ENCODE measurements around the gene IGF1.

The IGF1 gene

DNA sequence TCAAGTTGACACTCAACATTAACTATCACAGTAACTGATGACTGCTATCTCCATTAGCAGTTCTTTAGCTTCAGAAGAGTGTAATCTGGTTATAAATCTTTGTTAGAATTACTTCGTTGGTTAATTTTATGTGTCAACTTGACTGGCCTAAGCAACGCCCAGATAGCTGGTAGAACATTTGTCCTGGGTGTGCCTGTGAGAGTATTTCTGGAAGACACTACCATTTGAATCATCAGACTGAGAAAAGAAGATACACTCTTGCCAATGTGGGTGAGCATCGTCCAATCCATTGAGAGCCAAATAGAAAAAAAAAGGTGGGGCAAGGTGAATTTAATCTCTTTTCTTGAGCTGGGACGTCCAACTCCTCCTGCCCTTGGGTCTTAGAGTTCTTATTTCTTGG lies 129.0 kb downstream of the IGF1 start:
- H3K4me1 ChIP-seq (ENCODE audit: insufficient read depth, low read length): no peaks in the 10 kb centered on the region

DNA sequence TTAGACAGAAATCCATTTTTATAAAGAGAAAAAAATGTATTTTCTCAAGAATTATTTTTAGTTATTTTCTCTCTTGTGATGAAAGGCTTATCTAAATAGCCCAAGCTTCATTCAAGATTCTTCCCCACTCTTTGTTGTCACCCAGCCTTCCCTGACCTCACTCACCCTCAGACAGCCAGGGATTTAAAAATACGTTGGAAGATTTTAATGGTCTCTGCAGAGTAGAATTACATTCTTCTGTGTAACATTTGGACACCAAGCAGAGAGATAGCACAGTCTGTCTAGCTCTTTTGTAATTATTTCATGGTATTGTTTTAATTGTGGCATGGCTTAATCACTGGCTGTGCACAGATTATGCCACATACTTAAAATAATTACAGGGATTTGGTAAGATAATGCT lies 130.3 kb downstream of the IGF1 start:
- Histone ChIP-seq H3K9me3 (ENCODE audit: insufficient read depth, low read length, severe bottlenecking) (peaks cover 7% of the 10 kb centered on the region), H4K20me1 (ENCODE audit: insufficient read depth, low read length) (no peaks in the 10 kb centered on the region), H3K9ac (ENCODE audit: low read depth, low read length) (no peak overlapping the region), H3K36me3 (ENCODE audit: insufficient read depth, low read length) (no peaks in the 10 kb centered on the region), H3K4me2 (ENCODE audit: insufficient read depth, low read length) (no peak overlapping the region), H3K27me3 (ENCODE audit: insufficient read depth, low read length, poor library complexity) (no peaks in the 10 kb centered on the region), H3K4me1 (ENCODE audit: insufficient read depth, low read length) (no peaks in the 10 kb centered on the region), H2AFZ (ENCODE audit: low read depth, low read length) (no peak overlapping the region), H3K4me3 (ENCODE audit: low read depth in 1 of 2, low read length in 2 of 2) (no peak overlapping the region), H3K79me2 (ENCODE audit: insufficient read depth, low read length) (no peaks in the 10 kb centered on the region), H3K27ac (ENCODE audit: low read length) (no peak overlapping the region)
- DNase-seq: no peak
- TF ChIP-seq EZH2 (IDR thresholded peaks at IDR 0.05; ENCODE audit: borderline replicate concordance, low read depth, low read length, severe bottlenecking): no peak
- TF ChIP-seq, protein P1, sequence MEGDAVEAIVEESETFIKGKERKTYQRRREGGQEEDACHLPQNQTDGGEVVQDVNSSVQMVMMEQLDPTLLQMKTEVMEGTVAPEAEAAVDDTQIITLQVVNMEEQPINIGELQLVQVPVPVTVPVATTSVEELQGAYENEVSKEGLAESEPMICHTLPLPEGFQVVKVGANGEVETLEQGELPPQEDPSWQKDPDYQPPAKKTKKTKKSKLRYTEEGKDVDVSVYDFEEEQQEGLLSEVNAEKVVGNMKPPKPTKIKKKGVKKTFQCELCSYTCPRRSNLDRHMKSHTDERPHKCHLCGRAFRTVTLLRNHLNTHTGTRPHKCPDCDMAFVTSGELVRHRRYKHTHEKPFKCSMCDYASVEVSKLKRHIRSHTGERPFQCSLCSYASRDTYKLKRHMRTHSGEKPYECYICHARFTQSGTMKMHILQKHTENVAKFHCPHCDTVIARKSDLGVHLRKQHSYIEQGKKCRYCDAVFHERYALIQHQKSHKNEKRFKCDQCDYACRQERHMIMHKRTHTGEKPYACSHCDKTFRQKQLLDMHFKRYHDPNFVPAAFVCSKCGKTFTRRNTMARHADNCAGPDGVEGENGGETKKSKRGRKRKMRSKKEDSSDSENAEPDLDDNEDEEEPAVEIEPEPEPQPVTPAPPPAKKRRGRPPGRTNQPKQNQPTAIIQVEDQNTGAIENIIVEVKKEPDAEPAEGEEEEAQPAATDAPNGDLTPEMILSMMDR (IDR thresholded peaks at IDR 0.05; ENCODE audit: borderline replicate concordance, extremely low read depth, low read length, poor library complexity, severe bottlenecking): no peak
- ATAC-seq (ENCODE audit: insufficient read depth, low read depth): no peak

More for the DNA sequence above, 129.0 kb downstream of the IGF1 start:
- no peak overlapping the region for H3K4me2 ChIP-seq (ENCODE audit: insufficient read depth, low read length)
- H3K9me3 ChIP-seq (ENCODE audit: insufficient read depth, low read length, severe bottlenecking): peaks cover 7% of the 10 kb centered on the region
- DNase-seq (no peak), ATAC-seq (ENCODE audit: insufficient read depth, low read depth) (no peak)
- H4K20me1 ChIP-seq (ENCODE audit: insufficient read depth, low read length): no peaks in the 10 kb centered on the region
- no peak for TF ChIP-seq EZH2 (IDR thresholded peaks at IDR 0.05; ENCODE audit: borderline replicate concordance, low read depth, low read length, severe bottlenecking)
- TF ChIP-seq, protein P1 (IDR thresholded peaks at IDR 0.05; ENCODE audit: borderline replicate concordance, extremely low read depth, low read length, poor library complexity, severe bottlenecking): no peak
- no peaks in the 10 kb centered on the region for H3K27me3 ChIP-seq (ENCODE audit: insufficient read depth, low read length, poor library complexity)
- no peak overlapping the region for H3K4me3 ChIP-seq (ENCODE audit: low read depth in 1 of 2, low read length in 2 of 2)
- no peak overlapping the region for H2AFZ ChIP-seq (ENCODE audit: low read depth, low read length)
- H3K36me3 ChIP-seq (ENCODE audit: insufficient read depth, low read length): no peaks in the 10 kb centered on the region
- H3K79me2 ChIP-seq (ENCODE audit: insufficient read depth, low read length): no peaks in the 10 kb centered on the region
- no peak overlapping the region for H3K27ac ChIP-seq (ENCODE audit: low read length)
- no peak overlapping the region for H3K9ac ChIP-seq (ENCODE audit: low read depth, low read length)

DNA sequence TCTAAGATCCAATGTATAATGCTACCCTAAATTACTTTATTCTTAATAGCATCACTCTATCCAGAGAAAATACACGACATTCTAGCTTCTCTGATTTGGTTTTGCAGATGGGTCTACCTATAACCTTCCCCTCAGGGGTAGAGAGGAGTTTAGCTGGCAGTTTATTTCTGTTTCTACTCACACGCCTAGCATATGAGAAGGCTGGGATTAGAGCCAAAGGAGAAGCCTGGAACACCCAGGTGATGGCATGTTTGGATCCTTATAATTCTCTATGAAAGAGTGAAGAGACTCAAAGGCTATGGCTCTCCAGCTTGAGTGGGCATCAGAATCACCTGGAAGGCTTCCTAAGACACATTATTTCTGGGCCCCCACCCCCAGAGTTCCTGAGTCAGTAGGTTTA lies 131.3 kb downstream of the IGF1 start:
- Histone ChIP-seq H3K4me3 (ENCODE audit: low read depth in 1 of 2, low read length in 2 of 2) (no peak overlapping the region), H3K27me3 (ENCODE audit: insufficient read depth, low read length, poor library complexity) (no peaks in the 10 kb centered on the region), H3K4me2 (ENCODE audit: insufficient read depth, low read length) (no peak overlapping the region), H2AFZ (ENCODE audit: low read depth, low read length) (no peak overlapping the region), H4K20me1 (ENCODE audit: insufficient read depth, low read length) (no peaks in the 10 kb centered on the region), H3K9ac (ENCODE audit: low read depth, low read length) (no peak overlapping the region), H3K27ac (ENCODE audit: low read length) (no peak overlapping the region), H3K9me3 (ENCODE audit: insufficient read depth, low read length, severe bottlenecking) (peaks cover 1% of the 10 kb centered on the region), H3K36me3 (ENCODE audit: insufficient read depth, low read length) (no peaks in the 10 kb centered on the region), H3K79me2 (ENCODE audit: insufficient read depth, low read length) (no peaks in the 10 kb centered on the region), H3K4me1 (ENCODE audit: insufficient read depth, low read length) (no peaks in the 10 kb centered on the region)
- no peak for ATAC-seq (ENCODE audit: insufficient read depth, low read depth)
- no peak for DNase-seq
- TF ChIP-seq EZH2 (IDR thresholded peaks at IDR 0.05; ENCODE audit: borderline replicate concordance, low read depth, low read length, severe bottlenecking): no peak
- TF ChIP-seq, protein P1 (IDR thresholded peaks at IDR 0.05; ENCODE audit: borderline replicate concordance, extremely low read depth, low read length, poor library complexity, severe bottlenecking): no peak

DNA sequence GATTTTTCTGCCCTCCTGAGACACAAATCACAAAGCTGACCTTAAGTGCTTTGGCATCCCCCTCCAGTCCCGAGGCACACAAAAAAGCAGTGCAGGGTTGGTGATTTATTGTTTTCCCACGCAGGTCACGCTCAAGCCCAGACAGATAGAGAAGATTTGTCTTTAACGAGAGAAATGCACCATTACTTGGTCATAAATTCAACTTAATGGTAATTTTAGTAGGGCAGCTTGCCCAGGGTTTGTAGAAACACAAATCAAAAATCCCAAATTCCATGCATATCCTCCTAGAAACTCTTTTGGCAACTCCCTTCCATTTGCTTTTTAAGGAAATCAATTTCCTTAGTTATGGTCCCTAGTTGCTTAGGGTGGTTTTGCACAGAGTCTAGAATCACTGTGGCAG lies 132.6 kb downstream of the IGF1 start:
- Histone ChIP-seq H2AFZ (ENCODE audit: low read depth, low read length) (no peak overlapping the region), H3K9ac (ENCODE audit: low read depth, low read length) (no peak overlapping the region), H3K27me3 (ENCODE audit: insufficient read depth, low read length, poor library complexity) (no peaks in the 10 kb centered on the region), H3K4me3 (ENCODE audit: low read depth in 1 of 2, low read length in 2 of 2) (no peak overlapping the region), H3K27ac (ENCODE audit: low read length) (no peak overlapping the region), H3K9me3 (ENCODE audit: insufficient read depth, low read length, severe bottlenecking) (no peaks in the 10 kb centered on the region), H4K20me1 (ENCODE audit: insufficient read depth, low read length) (no peaks in the 10 kb centered on the region), H3K4me1 (ENCODE audit: insufficient read depth, low read length) (no peaks in the 10 kb centered on the region), H3K79me2 (ENCODE audit: insufficient read depth, low read length) (no peaks in the 10 kb centered on the region), H3K4me2 (ENCODE audit: insufficient read depth, low read length) (no peak overlapping the region), H3K36me3 (ENCODE audit: insufficient read depth, low read length) (no peaks in the 10 kb centered on the region)
- TF ChIP-seq, protein P1 (IDR thresholded peaks at IDR 0.05; ENCODE audit: borderline replicate concordance, extremely low read depth, low read length, poor library complexity, severe bottlenecking): no peak
- no peak for TF ChIP-seq EZH2 (IDR thresholded peaks at IDR 0.05; ENCODE audit: borderline replicate concordance, low read depth, low read length, severe bottlenecking)
- DNase-seq (no peak), ATAC-seq (ENCODE audit: insufficient read depth, low read depth) (no peak)

Measured in DND-41 (cell line).